22Rv1 (cell line): ENCODE measurements around the gene RAB6B.

Experiments
- H3K27ac ChIP-seq: fragments of 450-650 bp; 2 replicates; pipeline ENCODE4 v1.5.1; 2017
- CTCF ChIP-seq: fragments of 450-650 bp; IDR thresholded peaks from 2 replicates; pipeline ENCODE4 v1.5.1; 2017; ENCODE audit warnings: mild to moderate bottlenecking
- ZFX ChIP-seq: fragments of 450-650 bp; IDR thresholded peaks from 2 replicates; pipeline ENCODE4 v1.6.1; 2017; ENCODE audit warnings: antibody characterized with exemption, borderline replicate concordance

The RAB6B gene

DNA sequence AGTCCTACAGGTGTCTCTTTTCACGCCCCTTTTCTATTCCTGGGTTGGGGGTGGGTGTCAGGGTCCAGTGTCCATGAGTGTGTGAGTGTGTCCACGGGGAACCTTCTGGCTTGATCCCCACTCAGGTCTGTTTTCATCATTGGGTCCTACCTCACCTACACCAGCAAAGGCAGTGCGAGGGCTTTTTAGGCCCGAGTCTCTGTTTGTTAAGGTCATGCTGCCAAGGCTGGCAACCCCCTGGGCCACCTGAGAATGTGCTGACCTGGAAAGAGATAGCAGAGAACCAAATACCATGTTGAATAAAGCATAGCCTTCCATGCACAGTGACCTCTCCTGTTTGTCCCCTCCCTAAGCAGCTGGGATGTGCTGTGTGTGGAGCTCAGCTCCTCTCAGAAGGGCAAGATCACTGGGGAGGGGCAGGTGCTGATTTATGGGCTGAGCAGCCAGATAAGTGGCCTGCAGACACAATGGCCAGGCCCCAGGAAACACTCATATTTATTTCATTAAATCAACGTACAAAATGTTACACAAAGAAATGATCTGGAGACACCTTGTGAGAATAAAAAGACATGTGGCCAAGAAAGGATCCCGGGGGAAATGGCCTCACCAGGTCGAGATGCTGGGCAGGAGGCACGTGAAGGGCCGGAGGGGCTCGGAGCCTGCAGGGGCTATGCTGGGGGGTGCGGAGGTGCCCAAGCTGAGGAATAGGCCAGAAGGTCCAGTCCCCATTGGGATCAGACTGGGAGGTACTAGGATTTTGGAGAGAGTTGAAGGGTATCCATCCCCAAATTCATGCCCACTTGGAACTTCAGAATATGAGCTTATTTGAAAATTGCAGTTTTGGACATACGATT is 36.1 kb downstream of the RAB6B start:
- no peak overlapping the region for H3K27ac ChIP-seq
- no peak for TF ChIP-seq ZFX
- TF ChIP-seq CTCF = no peak

GRCh38 chr3:133857767-133858166 is 37.9 kb downstream of the RAB6B start:
- H3K27ac ChIP-seq = no peak overlapping the region
- TF ChIP-seq ZFX (no peak), CTCF (no peak)

DNA sequence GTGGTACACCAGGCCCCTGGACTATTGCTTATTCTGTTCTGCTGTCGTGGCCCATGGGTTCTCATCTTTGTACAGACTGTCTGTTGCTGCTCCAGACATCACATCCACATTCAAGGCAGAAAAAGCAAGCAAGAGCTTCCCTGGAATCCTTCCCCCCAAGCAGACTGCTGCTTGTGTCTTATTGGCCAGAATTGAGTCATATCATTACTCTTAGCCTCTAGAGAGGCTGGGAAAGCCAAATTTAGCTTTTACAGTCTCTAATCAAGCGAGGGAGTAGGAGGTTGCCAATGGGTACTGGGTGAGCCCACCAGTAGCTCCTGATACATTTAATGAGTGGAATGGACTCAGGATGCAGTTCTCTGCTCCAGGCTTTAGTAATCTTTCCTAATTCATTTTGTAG is 39.4 kb downstream of the RAB6B start:
- H3K27ac ChIP-seq = no peak overlapping the region
- TF ChIP-seq CTCF (no peak), ZFX (no peak)

DNA sequence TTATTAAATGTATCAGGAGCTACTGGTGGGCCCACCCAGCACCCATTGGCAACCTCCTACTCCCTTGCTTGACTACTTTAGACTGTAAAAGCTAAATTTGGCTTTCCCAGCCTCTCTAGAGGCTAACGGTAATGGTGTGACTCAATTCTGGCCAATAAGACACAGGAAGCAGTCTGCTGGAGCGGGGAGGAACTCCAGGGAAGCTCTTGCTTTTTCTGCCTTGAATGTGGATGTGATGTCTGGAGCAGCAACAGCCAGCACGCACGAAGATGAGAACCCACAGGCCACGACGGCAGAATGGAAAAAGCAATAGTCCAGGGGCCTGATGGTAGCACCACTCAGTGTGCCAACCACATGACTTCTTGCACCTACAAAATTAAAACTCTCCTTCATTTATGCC is 39.9 kb downstream of the RAB6B start:
- no peak overlapping the region for H3K27ac ChIP-seq
- TF ChIP-seq ZFX (no peak), CTCF (no peak)

DNA sequence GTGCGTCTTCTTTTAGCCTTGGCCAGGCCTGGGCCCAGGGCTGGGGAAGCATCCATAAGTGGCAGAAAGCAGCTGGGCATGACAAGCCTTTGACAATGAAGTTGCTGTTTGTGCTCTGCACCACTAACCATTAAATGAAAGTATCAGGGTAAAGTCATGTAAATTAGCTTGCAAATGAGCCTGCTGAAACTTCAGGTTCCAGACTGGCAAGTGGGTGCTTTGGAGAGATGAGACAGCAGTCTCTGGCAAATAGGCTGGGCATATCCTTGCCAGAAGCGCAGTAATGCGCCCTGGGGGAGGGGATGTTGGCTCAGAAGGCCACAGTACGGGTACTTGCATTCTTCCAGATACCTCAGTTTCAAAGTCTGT is 40.7 kb downstream of the RAB6B start:
- H3K27ac ChIP-seq = no peak overlapping the region
- TF ChIP-seq ZFX (no peak), CTCF (no peak)

DNA sequence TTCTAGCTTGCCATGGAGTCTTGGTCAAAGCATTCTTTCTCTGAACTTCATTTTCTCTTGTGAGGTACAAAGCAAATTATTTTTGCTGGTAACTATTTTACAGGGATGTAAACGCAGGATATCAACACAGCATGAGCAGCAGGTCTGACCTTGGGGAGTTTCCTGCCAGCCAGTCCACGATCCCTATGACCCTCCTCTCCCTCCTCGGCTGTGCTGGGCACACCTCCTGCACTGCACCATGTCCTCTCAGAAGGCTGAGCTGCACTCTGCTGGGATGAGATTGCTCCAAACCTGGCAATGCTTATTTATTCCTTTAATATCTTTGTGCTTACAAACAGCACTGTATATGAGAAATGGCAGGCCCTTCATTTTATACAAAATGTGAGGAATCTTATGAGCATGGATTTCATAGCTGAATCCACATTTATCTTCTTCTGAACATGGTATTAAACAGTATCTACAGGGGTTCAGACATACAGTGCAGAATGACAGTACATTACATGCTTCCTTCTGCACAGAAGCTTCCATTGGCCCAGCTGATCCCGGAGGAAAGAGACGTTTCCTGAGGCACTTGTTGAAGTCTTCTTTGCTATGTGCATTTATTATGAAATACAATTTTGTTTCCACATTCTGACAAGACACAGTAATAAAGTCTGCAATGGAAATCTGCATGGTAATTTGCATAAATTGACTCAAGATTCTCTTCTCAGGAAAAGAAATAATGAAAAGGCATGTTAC is 41.2 kb downstream of the RAB6B start:
- TF ChIP-seq ZFX (no peak), CTCF (no peak)
- no peak overlapping the region for H3K27ac ChIP-seq

GRCh38 chr3:133853925-133854227 is 41.8 kb downstream of the RAB6B start:
- TF ChIP-seq ZFX = no peak
- TF ChIP-seq CTCF = no peak
- no peak overlapping the region for H3K27ac ChIP-seq
